SK-N-SH (cell line): ENCODE results near the gene AKAP9. TPM values are rescaled to one million over a fixed set of nuclear protein-coding genes. Genes with fewer than 3 reads are reported as not detected.

Experiments used
- CTCF ChIA-PET: fragments of 300-600, 350-600 bp; formaldehyde crosslinking; extraction: SDS; loops from one replicate; lab custom pipeline; 2021; lab: Yijun Ruan, JAX
- POLR2A ChIA-PET: fragments of 350-600 bp; sonication (Branson Sonifier 250); formaldehyde crosslinking; extraction: SDS; loops from one replicate; lab custom pipeline; 2020; ENCODE audit warnings: antibody characterized with exemption, inconsistent platforms; lab: Yijun Ruan, JAX
- DNase-seq: peaks from one replicate; pipeline ENCODE4 v3.0.0; 2012
- H2AFZ ChIP-seq: fragments of 200-600 bp; sonication (generic); 2 replicates; pipeline ENCODE4 v1.8.1; 2016; ENCODE audit warnings: antibody characterized with exemption, mild to moderate bottlenecking, low read depth
- H3F3A ChIP-seq: fragments of 200-600 bp; sonication (generic); replicated peaks from 2 replicates; pipeline ENCODE3; 2016; ENCODE audit warnings: antibody characterized with exemption, mild to moderate bottlenecking; ENCODE audit not compliant: insufficient read depth
- H3K27ac ChIP-seq, 2 experiments: fragments of 200-500 bp in 1 of 2; fragments of 200-600 bp in 1 of 2; sonication (Bioruptor generic) in 1 of 2; sonication (generic), shearing (Covaris generic) in 1 of 2; 2 replicates each; pipeline versions ENCODE4 v1.5.1 to v1.6.1; 2014 to 2016; ENCODE audit warnings: low read depth in 2 of 2, inconsistent platforms in 1 of 2, low read length in 1 of 2, mild to moderate bottlenecking in 1 of 2, mixed read lengths in 1 of 2
- H3K27me3 ChIP-seq: fragments of 200-600 bp; sonication (generic), shearing (Covaris generic); 2 replicates; pipeline ENCODE4 v1.6.1; 2016; ENCODE audit warnings: mixed run types; ENCODE audit not compliant: insufficient read depth
- H3K36me3 ChIP-seq, 2 experiments: fragments of 200-500 bp in 1 of 2; fragments of 200-600 bp in 1 of 2; sonication (Bioruptor generic) in 1 of 2; sonication (generic) in 1 of 2; replicated peaks in 1 of 2; 2 replicates each; pipeline versions ENCODE3 to v1.5.1; 2014 to 2016; ENCODE audit warnings: low read length in 1 of 2, mild to moderate bottlenecking in 1 of 2; ENCODE audit not compliant: insufficient read depth in 2 of 2, control insufficient read depth in 1 of 2
- H3K4me1 ChIP-seq, 2 experiments: fragments of 200-500 bp in 1 of 2; fragments of 200-600 bp in 1 of 2; sonication (Bioruptor generic) in 1 of 2; sonication (generic), shearing (Covaris generic) in 1 of 2; 2 replicates each; pipeline versions ENCODE4 v1.5.1 to v1.6.1; 2014 to 2016; ENCODE audit warnings: low read depth in 1 of 2, low read length in 1 of 2, mixed run types in 1 of 2; ENCODE audit not compliant: insufficient read depth in 2 of 2, control insufficient read depth in 1 of 2
- H3K4me2 ChIP-seq: fragments of 200-600 bp; sonication (generic), shearing (Covaris generic); 2 replicates; pipeline ENCODE4 v1.6.1; 2017; ENCODE audit warnings: mixed run types
- H3K4me3 ChIP-seq, 2 experiments: fragments of 200-500 bp in 1 of 2; fragments of 200-600 bp in 1 of 2; sonication (Bioruptor generic) in 1 of 2; sonication (generic), shearing (Covaris generic) in 1 of 2; 2 replicates each; pipeline versions ENCODE4 v1.5.1 to v1.8.1; 2014 to 2016; ENCODE audit warnings: low read depth in 2 of 2, inconsistent platforms in 1 of 2, low read length in 1 of 2, mild to moderate bottlenecking in 1 of 2, mixed read lengths in 1 of 2, moderate library complexity in 1 of 2
- H3K79me2 ChIP-seq: fragments of 200-600 bp; sonication (generic); 2 replicates; pipeline ENCODE4 v1.8.1; 2017; ENCODE audit warnings: mild to moderate bottlenecking; ENCODE audit not compliant: insufficient read depth
- H3K9ac ChIP-seq: fragments of 200-600 bp; sonication (generic); 2 replicates; pipeline ENCODE4 v1.6.1; 2017; ENCODE audit warnings: mixed run types
- H3K9me2 ChIP-seq: fragments of 200-600 bp; sonication (generic); 2 replicates; pipeline ENCODE4 v1.6.1; 2017; ENCODE audit warnings: mixed run types
- H3K9me3 ChIP-seq: fragments of 200-600 bp; sonication (generic); 2 replicates; pipeline ENCODE4 v1.6.1; 2017; ENCODE audit warnings: mixed run types, mild to moderate bottlenecking, moderate library complexity
- H4K20me1 ChIP-seq: fragments of 200-600 bp; sonication (generic); 2 replicates; pipeline ENCODE4 v1.6.1; 2017; ENCODE audit warnings: mild to moderate bottlenecking, mixed run types; ENCODE audit not compliant: insufficient read depth
- CHD2 ChIP-seq: fragments of 150-350 bp; IDR thresholded peaks from 2 replicates; pipeline ENCODE4 v1.6.1; 2018; ENCODE audit warnings: low read length; ENCODE audit not compliant: partially characterized antibody
- CTCF ChIP-seq: fragments of 200-600 bp; sonication (generic); IDR thresholded peaks from 2 replicates; pipeline ENCODE4 v1.6.1; 2017; ENCODE audit warnings: antibody characterized with exemption, mild to moderate bottlenecking, moderate library complexity
- ELF1 ChIP-seq: IDR thresholded peaks from 2 replicates; pipeline ENCODE4 v1.4.0; 2012
- FOSL2 ChIP-seq: IDR thresholded peaks from 2 replicates; pipeline ENCODE4 v1.4.0; 2012; ENCODE audit warnings: low read depth, mild to moderate bottlenecking, moderate library complexity, borderline replicate concordance
- FOXJ3 ChIP-seq: sonication (generic); formaldehyde crosslinking; IDR thresholded peaks from 2 replicates; pipeline ENCODE4 v1.5.1; 2020; ENCODE audit warnings: mild to moderate bottlenecking, missing genetic modification reagents
- GATA2 ChIP-seq: sonication (generic); formaldehyde crosslinking; IDR thresholded peaks from 2 replicates; pipeline ENCODE4 v1.5.0; 2020; ENCODE audit warnings: mild to moderate bottlenecking, missing genetic modification reagents
- IRF3 ChIP-seq: fragments of 150-350 bp; IDR thresholded peaks from 2 replicates; pipeline ENCODE4 v1.6.1; 2016; ENCODE audit warnings: mild to moderate bottlenecking, low read depth, low read length
- JUND ChIP-seq: IDR thresholded peaks from 2 replicates; pipeline ENCODE4 v1.4.0; 2012
- PBX3 ChIP-seq: IDR thresholded peaks from 2 replicates; pipeline ENCODE4; 2012
- POLR2AphosphoS5 ChIP-seq: IDR thresholded peaks from 2 replicates; pipeline ENCODE4 v1.6.1; 2012; ENCODE audit warnings: low read depth, low read length
- REST ChIP-seq: IDR thresholded peaks from 2 replicates; pipeline ENCODE4 v1.6.1; 2012; ENCODE audit warnings: mild to moderate bottlenecking, low read depth, low read length, moderate library complexity
- RFX5 ChIP-seq: IDR thresholded peaks from 2 replicates; pipeline ENCODE4 v1.6.1; 2012; ENCODE audit warnings: mild to moderate bottlenecking, improper control_type of control experiment, low read length
- SMC3 ChIP-seq: IDR thresholded peaks from 2 replicates; pipeline ENCODE4 v1.6.1; 2012; ENCODE audit warnings: low read depth, low read length, improper control_type of control experiment
- USF1 ChIP-seq: IDR thresholded peaks from 2 replicates; pipeline ENCODE4 v1.4.0; 2012; ENCODE audit warnings: low read depth, borderline replicate concordance
- YY1 ChIP-seq: IDR thresholded peaks from 2 replicates; pipeline ENCODE4 v1.4.0; 2012; ENCODE audit warnings: low read depth, mild to moderate bottlenecking
- WGBS: methylation state at CpG from one replicate; pipeline ENCODE4 v1.1.6; 2017; ENCODE audit warnings: low lambda C conversion rate; 5-methylcytosine and 5-hydroxymethylcytosine counted together
- polyA plus RNA-seq, 3 experiments: library from polyadenylated mRNA; depleted of rRNA; stranded (reverse); fragments of >200 nt; gene quantifications; 2 replicates each; pipeline ENCODE4 v1.2.3, GENCODE V29; 2012

Gene AKAP9
- polyA plus RNA-seq, 1 of the 3 experiments (the other 2 are of a cell fraction) = 13.1 TPM

GRCh38 chr7:92150450-92151017, 209.9 kb downstream of the AKAP9 start (continued):
- TF ChIP-seq YY1 = no peak
- TF ChIP-seq FOSL2 = no peak
- TF ChIP-seq RFX5 = no peak

- Histone ChIP-seq H3K27ac (no peak overlapping the region), H3K27me3 (no peaks in the 10 kb centered on the region), H3K36me3 (no peaks in the 10 kb centered on the region), H3K9ac (no peak overlapping the region), H3F3A (peaks cover 5% of the 10 kb centered on the region), H3K9me2 (no peaks in the 10 kb centered on the region), H3K4me3 (no peak overlapping the region), H3K79me2 (no peaks in the 10 kb centered on the region), H4K20me1 (no peaks in the 10 kb centered on the region), H3K4me2 (no peak overlapping the region), H3K9me3 (no peaks in the 10 kb centered on the region)
- POLR2A ChIA-PET = no interaction called here
- CTCF ChIA-PET = no interaction called here
- DNase-seq = no peak
- TF ChIP-seq CHD2 (no peak), POLR2AphosphoS5 (no peak), SMC3 (no peak), ELF1 (no peak), IRF3 (no peak), USF1 (no peak)
- TF ChIP-seq, all 33 proteins: peak for 0
- Histone ChIP-seq H3K4me1 (no peaks in the 10 kb centered on the region), H2AFZ (no peak overlapping the region)
- 76% methylated on average over 1 of the region's 1 CpG for WGBS
Measured at GRCh38 chr7:92155108-92155739, 214.6 kb downstream of the AKAP9 start.

GRCh38 chr7:92156990-92157389, 216.3 kb downstream of the AKAP9 start:
- no peaks in the 10 kb centered on the region; a peak in 1 of 4 replicates for H3K4me1 ChIP-seq
- H3K4me3 ChIP-seq = no peak overlapping the region
- H2AFZ ChIP-seq = no peak overlapping the region
- no peaks in the 10 kb centered on the region for H3K79me2 ChIP-seq
- TF ChIP-seq GATA2 (CRISPR knock-in tag) (no peak), JUND (no peak), POLR2AphosphoS5 (no peak), REST (no peak), CTCF (no peak), FOXJ3 (CRISPR knock-in tag) (no peak), PBX3 (no peak)
- no peak overlapping the region for H3K27ac ChIP-seq
- H3K9me2 ChIP-seq = no peaks in the 10 kb centered on the region
- DNase-seq = no peak
- ChIA-PET CTCF (no interaction called here), POLR2A (no interaction called here)
- no peaks in the 10 kb centered on the region for H3K9me3 ChIP-seq
- no peak overlapping the region for H3K9ac ChIP-seq
- H3K27me3 ChIP-seq = no peaks in the 10 kb centered on the region
- no peak overlapping the region for H3K4me2 ChIP-seq
- H4K20me1 ChIP-seq = no peaks in the 10 kb centered on the region
- no peaks in the 10 kb centered on the region for H3K36me3 ChIP-seq
- peaks cover 5% of the 10 kb centered on the region for H3F3A ChIP-seq
